DMS114 treated with DMSO at 0.1 percent for 48 hours (cell line): ENCODE measurements around the gene CDH6.

Experiments used
- DNase-seq: peaks from one replicate; lab custom pipeline; 2025; ENCODE audit not compliant: unreplicated experiment; lab: John Stamatoyannopoulos, UW

The CDH6 gene

GRCh38 chr5:31365776-31366175 is 172.3 kb downstream of the CDH6 start:
- DNase-seq, result no peak

- no peak for DNase-seq
Observed at GRCh38 chr5:31366941-31367340, 173.5 kb downstream of the CDH6 start.

GRCh38 chr5:31372124-31372523 is 178.6 kb downstream of the CDH6 start:
- no peak for DNase-seq

GRCh38 chr5:31375999-31376720 is 182.7 kb downstream of the CDH6 start:
- no peak for DNase-seq

GRCh38 chr5:31377274-31377946 is 183.9 kb downstream of the CDH6 start:
- DNase-seq, result no peak

- no peak for DNase-seq
Observed at GRCh38 chr5:31378136-31378535, 184.7 kb downstream of the CDH6 start.
